ENCODE data around the gene SLC26A11. TPM values are rescaled to one million over a fixed set of nuclear protein-coding genes. Genes with fewer than 3 reads are reported as not detected.

Gene SLC26A11
- total and polyA plus RNA-seq, 2 of the 13 experiments (the other 11 are each of a cell fraction or from before 2014, with no cell fraction given): 8.7 to 13.2 TPM

GRCh38 chr17:80195671-80196529, 24.3 kb upstream of the SLC26A11 start (continued):
- 0 out of 2 replicates have a peak, but pooled peaks have one; percentile 22 for TF ChIP-seq POGK (CRISPR knock-in tag; conservative IDR thresholded peaks at IDR 0.05)
- peak; percentile 75; the same call in 1 of the 2 replicates for TF ChIP-seq ZNF589 (CRISPR knock-in tag; conservative IDR thresholded peaks at IDR 0.05)
- no peak for TF ChIP-seq NFRKB (IDR thresholded peaks at IDR 0.05)
- TF ChIP-seq TRIM24 (CRISPR knock-in tag; IDR thresholded peaks at IDR 0.05): no peak
- peak; percentile 47; the same call in 1 of the 2 replicates for TF ChIP-seq REPIN1 (CRISPR knock-in tag; IDR thresholded peaks at IDR 0.05; ENCODE audit: borderline replicate concordance, low read depth)
- TF ChIP-seq AHR (CRISPR knock-in tag; IDR thresholded peaks at IDR 0.05): no peak
- TF ChIP-seq KDM5A (IDR thresholded peaks at IDR 0.05; ENCODE audit: borderline replicate concordance, low read length): no peak
- no peak for TF ChIP-seq PCBP1 (IDR thresholded peaks at IDR 0.05; ENCODE audit: borderline replicate concordance, low read depth, low read length)
- TF ChIP-seq KDM4B (CRISPR knock-in tag; IDR thresholded peaks at IDR 0.05): no peak
- no peak for TF ChIP-seq ZNF775 (CRISPR knock-in tag; IDR thresholded peaks at IDR 0.05; ENCODE audit: borderline replicate concordance)
- no peak for TF ChIP-seq ZNF142 (CRISPR knock-in tag; IDR thresholded peaks at IDR 0.05)
- no peak for TF ChIP-seq KMT2A (CRISPR knock-in tag; IDR thresholded peaks at IDR 0.05)
- TF ChIP-seq IRF2 (CRISPR knock-in tag; IDR thresholded peaks at IDR 0.05): peak; percentile 66
- no peak for TF ChIP-seq TEAD2 (CRISPR knock-in tag; IDR thresholded peaks at IDR 0.05)
- no peak for TF ChIP-seq ZNF674 (CRISPR knock-in tag; IDR thresholded peaks at IDR 0.05; ENCODE audit: low read depth)
- no peak for TF ChIP-seq ZNF354B (CRISPR knock-in tag; IDR thresholded peaks at IDR 0.05)
- TF ChIP-seq PRDM4 (CRISPR knock-in tag; IDR thresholded peaks at IDR 0.05; ENCODE audit: borderline replicate concordance): no peak

Data from HepG2 (cell line).